ENCODE data around the gene DGLUCY. TPM values are rescaled to one million over a fixed set of nuclear protein-coding genes. Genes with fewer than 3 reads are reported as not detected.

DGLUCY gene
- total RNA-seq, 1 experiment from 2014 or later, result 54.8 TPM

DNA sequence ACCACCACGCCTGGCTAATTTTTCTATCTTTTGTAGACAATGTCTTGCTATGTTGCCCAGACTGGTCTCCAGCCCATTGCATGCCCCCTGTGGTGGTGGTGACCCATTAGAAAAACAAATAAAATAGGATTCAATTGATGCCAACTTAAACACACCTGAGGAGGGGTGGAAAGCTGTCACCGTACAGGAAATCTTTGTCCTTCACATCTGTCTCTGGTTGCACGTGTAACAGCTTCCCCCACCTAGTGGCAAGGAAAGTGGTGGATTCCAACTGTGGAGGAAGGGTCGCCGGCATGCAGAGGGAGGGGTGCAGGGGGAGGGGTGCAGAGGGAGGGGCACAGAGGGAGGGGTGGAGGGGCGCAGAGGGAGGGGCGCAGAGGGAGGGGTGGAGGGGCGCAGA lies 156.7 kb downstream of the DGLUCY start:
- Histone ChIP-seq H3K36me3 (ENCODE audit: control insufficient read depth, insufficient read depth, low read length) (no peaks in the 10 kb centered on the region), H3K9me3 (no peaks in the 10 kb centered on the region), H3K27me3 (replicated peaks; ENCODE audit: control insufficient read depth, insufficient read depth, low read length) (no peaks in the 10 kb centered on the region), H3K4me3 (ENCODE audit: low read depth, low read length) (no peak overlapping the region), H3K4me1 (no peaks in the 10 kb centered on the region)
- ChIA-PET CTCF (no interaction called here), POLR2A (no interaction called here)
- H3K27me3 Mint-ChIP-seq (ENCODE audit: insufficient read depth, unreplicated experiment), result no peaks in the 10 kb centered on the region
- no TSS peak for BruUV-seq (replicated peaks)
- TF ChIP-seq, protein P1, sequence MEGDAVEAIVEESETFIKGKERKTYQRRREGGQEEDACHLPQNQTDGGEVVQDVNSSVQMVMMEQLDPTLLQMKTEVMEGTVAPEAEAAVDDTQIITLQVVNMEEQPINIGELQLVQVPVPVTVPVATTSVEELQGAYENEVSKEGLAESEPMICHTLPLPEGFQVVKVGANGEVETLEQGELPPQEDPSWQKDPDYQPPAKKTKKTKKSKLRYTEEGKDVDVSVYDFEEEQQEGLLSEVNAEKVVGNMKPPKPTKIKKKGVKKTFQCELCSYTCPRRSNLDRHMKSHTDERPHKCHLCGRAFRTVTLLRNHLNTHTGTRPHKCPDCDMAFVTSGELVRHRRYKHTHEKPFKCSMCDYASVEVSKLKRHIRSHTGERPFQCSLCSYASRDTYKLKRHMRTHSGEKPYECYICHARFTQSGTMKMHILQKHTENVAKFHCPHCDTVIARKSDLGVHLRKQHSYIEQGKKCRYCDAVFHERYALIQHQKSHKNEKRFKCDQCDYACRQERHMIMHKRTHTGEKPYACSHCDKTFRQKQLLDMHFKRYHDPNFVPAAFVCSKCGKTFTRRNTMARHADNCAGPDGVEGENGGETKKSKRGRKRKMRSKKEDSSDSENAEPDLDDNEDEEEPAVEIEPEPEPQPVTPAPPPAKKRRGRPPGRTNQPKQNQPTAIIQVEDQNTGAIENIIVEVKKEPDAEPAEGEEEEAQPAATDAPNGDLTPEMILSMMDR (IDR thresholded peaks at IDR 0.05; ENCODE audit: insufficient read depth in 1 of 2, low read depth in 1 of 2, low read length in 1 of 2, severe bottlenecking in 1 of 2, unreplicated experiment in 1 of 2), result no peak
- intact Hi-C loops (cut with micrococcal nuclease; ENCODE audit: unreplicated experiment), result no loop called here
- no peaks in the 10 kb centered on the region for H3K9me3 Mint-ChIP-seq (ENCODE audit: unreplicated experiment)
- H3K27ac Mint-ChIP-seq (ENCODE audit: unreplicated experiment), result no peak overlapping the region
- peaks cover 14% of the 10 kb centered on the region for H3K36me3 Mint-ChIP-seq (ENCODE audit: insufficient read depth, unreplicated experiment)
- no peak for DNase-seq
- peaks cover 1% of the 10 kb centered on the region for H3K4me1 Mint-ChIP-seq (ENCODE audit: low read depth, unreplicated experiment)
- no peak overlapping the region for H3K4me3 Mint-ChIP-seq (ENCODE audit: unreplicated experiment)

DNA sequence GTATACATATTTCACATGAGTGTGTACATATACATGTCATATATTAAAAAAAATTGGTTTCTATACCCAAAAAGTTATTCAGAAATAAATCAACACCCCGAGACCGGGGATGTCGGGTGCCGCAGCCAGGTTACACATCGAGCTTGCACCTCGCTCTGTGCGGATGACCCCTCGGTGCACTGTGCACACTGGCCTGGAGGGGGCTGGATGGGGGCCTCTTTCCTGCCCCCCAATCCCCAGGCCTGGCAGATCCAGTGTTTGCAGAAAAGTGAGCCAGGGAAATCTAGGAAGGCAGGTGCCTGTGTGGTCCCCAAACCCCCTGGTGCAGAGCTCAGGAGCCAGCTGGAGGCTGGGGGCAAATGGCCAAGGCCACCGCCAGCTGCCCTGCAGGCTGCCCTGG lies 157.8 kb downstream of the DGLUCY start:
- Mint-ChIP-seq H3K9me3 (ENCODE audit: unreplicated experiment) (no peaks in the 10 kb centered on the region), H3K27me3 (ENCODE audit: insufficient read depth, unreplicated experiment) (no peaks in the 10 kb centered on the region), H3K27ac (ENCODE audit: unreplicated experiment) (no peak overlapping the region), H3K4me1 (ENCODE audit: low read depth, unreplicated experiment) (no peaks in the 10 kb centered on the region), H3K36me3 (ENCODE audit: insufficient read depth, unreplicated experiment) (peaks cover 14% of the 10 kb centered on the region), H3K4me3 (ENCODE audit: unreplicated experiment) (no peak overlapping the region)
- intact Hi-C loops (cut with micrococcal nuclease; ENCODE audit: unreplicated experiment), result no loop called here
- TF ChIP-seq, protein P1 (IDR thresholded peaks at IDR 0.05; ENCODE audit: insufficient read depth in 1 of 2, low read depth in 1 of 2, low read length in 1 of 2, severe bottlenecking in 1 of 2, unreplicated experiment in 1 of 2), result no peak
- ChIA-PET CTCF (interaction anchor here (1.0 kb wide), 1 partner anchor 94 kb away, joined by 3 read pairs; no protein-coding TSS in a partner anchor), POLR2A (no interaction called here)
- Histone ChIP-seq H3K27me3 (replicated peaks; ENCODE audit: control insufficient read depth, insufficient read depth, low read length) (no peaks in the 10 kb centered on the region), H3K36me3 (ENCODE audit: control insufficient read depth, insufficient read depth, low read length) (no peaks in the 10 kb centered on the region), H3K4me3 (ENCODE audit: low read depth, low read length) (no peak overlapping the region), H3K4me1 (no peaks in the 10 kb centered on the region), H3K9me3 (no peaks in the 10 kb centered on the region)
- no TSS peak for BruUV-seq (replicated peaks)
- DNase-seq, result no peak

DNA sequence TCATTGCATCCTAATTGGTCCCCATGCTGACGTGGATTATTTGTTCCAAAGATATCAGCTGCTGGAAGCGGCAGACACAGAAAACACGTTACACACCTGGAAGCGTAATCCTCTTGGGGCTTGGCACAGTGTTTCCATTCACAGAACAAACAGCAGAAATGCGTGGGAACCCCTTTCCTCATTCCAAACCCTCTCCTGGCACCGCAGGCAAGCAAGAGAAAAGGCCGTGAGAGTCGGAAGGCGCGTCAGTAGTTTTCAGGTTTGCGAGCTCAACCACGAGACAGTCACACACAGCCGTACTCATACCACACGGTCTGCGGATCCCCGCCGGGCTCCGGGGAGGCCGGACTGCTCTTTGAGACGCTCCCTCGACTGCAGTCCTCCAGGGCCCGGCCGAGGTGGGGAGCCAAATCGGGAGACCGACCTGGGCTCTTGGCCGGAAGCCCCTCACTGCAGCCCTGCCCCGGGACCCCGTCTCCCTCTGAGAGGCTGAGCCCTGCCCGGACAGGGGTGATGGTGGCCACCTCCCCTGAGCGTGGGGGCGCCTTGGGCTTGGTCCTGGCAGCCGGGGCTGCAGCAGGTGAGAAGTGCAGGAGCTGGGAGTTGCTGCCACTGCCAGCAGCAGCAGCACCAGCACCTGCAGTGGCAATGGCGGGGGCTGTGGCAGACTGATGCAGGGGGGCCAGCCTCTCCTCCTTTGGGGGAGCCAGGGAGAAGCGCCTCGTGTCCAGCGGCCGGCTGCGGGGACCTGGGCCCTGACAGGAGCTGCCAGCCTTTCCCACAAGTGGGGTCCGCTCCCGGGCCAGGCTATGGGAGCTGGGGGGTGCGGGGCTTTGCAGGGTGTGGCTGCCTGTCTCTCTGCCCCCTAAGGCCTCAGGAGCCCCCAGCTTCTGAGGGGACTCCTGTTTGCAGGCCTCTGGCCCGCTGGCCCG lies 158.7 kb downstream of the DGLUCY start:
- DNase-seq, result no peak
- TF ChIP-seq, protein P1 (IDR thresholded peaks at IDR 0.05; ENCODE audit: insufficient read depth in 1 of 2, low read depth in 1 of 2, low read length in 1 of 2, severe bottlenecking in 1 of 2, unreplicated experiment in 1 of 2), result no peak
- no peak overlapping the region for H3K27ac Mint-ChIP-seq (ENCODE audit: unreplicated experiment)
- H3K9me3 Mint-ChIP-seq (ENCODE audit: unreplicated experiment), result no peaks in the 10 kb centered on the region
- no peaks in the 10 kb centered on the region for H3K27me3 Mint-ChIP-seq (ENCODE audit: insufficient read depth, unreplicated experiment)
- no peaks in the 10 kb centered on the region for H3K27me3 ChIP-seq (replicated peaks; ENCODE audit: control insufficient read depth, insufficient read depth, low read length)
- H3K4me1 ChIP-seq, result no peaks in the 10 kb centered on the region
- no peaks in the 10 kb centered on the region for H3K4me1 Mint-ChIP-seq (ENCODE audit: low read depth, unreplicated experiment)
- CTCF ChIA-PET, result no interaction called here
- POLR2A ChIA-PET, result no interaction called here
- H3K4me3 Mint-ChIP-seq (ENCODE audit: unreplicated experiment), result no peak overlapping the region
- intact Hi-C loops (cut with micrococcal nuclease; ENCODE audit: unreplicated experiment), result no loop called here
- H3K4me3 ChIP-seq (ENCODE audit: low read depth, low read length), result no peak overlapping the region
- H3K9me3 ChIP-seq, result no peaks in the 10 kb centered on the region
- BruUV-seq (replicated peaks), result no TSS peak
- no peaks in the 10 kb centered on the region for H3K36me3 ChIP-seq (ENCODE audit: control insufficient read depth, insufficient read depth, low read length)
- peaks cover 14% of the 10 kb centered on the region for H3K36me3 Mint-ChIP-seq (ENCODE audit: insufficient read depth, unreplicated experiment)

Measured in Caco-2 (cell line).